Psoas muscle (tissue), 8 donors: ENCODE results near the gene VIM. TPM values are rescaled to one million over a fixed set of nuclear protein-coding genes. Genes with fewer than 3 reads are reported as not detected.
"Not testable (repeated sequence)": the region's sequence is repeated elsewhere in the genome, so short reads cannot be mapped to it uniquely, and the experiment has no call there.

Experiments
- ATAC-seq, 4 donors: fragments of 200-7000 bp; cut with Tn5 transposase; one replicate each; pipeline ENCODE4 v1.9.1; 2020; ENCODE audit warnings: moderate library complexity in 3 of 4, mild to moderate bottlenecking in 2 of 4
- DNase-seq, 2 donors: peaks; one replicate each; pipeline ENCODE4 v3.0.0-alpha.2; 2020
- H3K27ac ChIP-seq: fragments of 200-600 bp; one replicate; pipeline ENCODE4 v1.8.0; 2022
- H3K27me3 ChIP-seq, 3 donors: fragments of 200-600 bp in 1 of 3; one replicate each; pipeline versions ENCODE4 v1.6.1 to v1.8.0; 2013 to 2022; ENCODE audit warnings: low read length in 2 of 3, mild to moderate bottlenecking in 2 of 3, moderate library complexity in 1 of 3; ENCODE audit not compliant: insufficient read depth in 3 of 3
- H3K36me3 ChIP-seq, 2 donors: fragments of 200-600 bp in 1 of 2; one replicate each; pipeline versions ENCODE4 v1.6.1 to v1.8.0; 2013 to 2022; ENCODE audit warnings: low read depth in 1 of 2, mild to moderate bottlenecking in 1 of 2, moderate library complexity in 1 of 2; ENCODE audit not compliant: insufficient read depth in 1 of 2
- H3K4me1 ChIP-seq: fragments of 200-600 bp; one replicate; pipeline ENCODE4 v1.8.0; 2022
- H3K4me3 ChIP-seq: fragments of 200-600 bp; one replicate; pipeline ENCODE4 v1.8.0; 2022; ENCODE audit warnings: mild to moderate bottlenecking
- H3K9me3 ChIP-seq: fragments of 200-600 bp; one replicate; pipeline ENCODE4 v1.8.0; 2022
- WGBS, 3 donors: extraction: QIAGEN DNeasy Blood & Tissue Kit; methylation state at CpG; one replicate each; pipeline versions ENCODE4 v1.1.6 to v1.1.7; 2013; 5-methylcytosine and 5-hydroxymethylcytosine counted together
- intact Hi-C, 2 donors: fragments of 100-400 bp; cut with DNase I; formaldehyde crosslinking; loops; one replicate each; pipeline versions ENCODE4 v1.11.0 to v1.14.2; 2022
- polyA plus RNA-seq, 3 donors: library from polyadenylated mRNA; stranded (reverse); fragments of 200-250 nt; gene quantifications; one replicate each; pipeline ENCODE4 v1.2.3, GENCODE V29; 2013
- total RNA-seq, 4 donors: library from RNA; stranded (reverse); fragmentation: NEBNext Ultra II Directional in 2 of 4; extraction: Animal tissue kit (Norgen Biotek cat#: 25700) in 2 of 4; gene quantifications; one replicate each; pipeline versions ENCODE4 v1.2.1 to v1.2.4, GENCODE V29; 2021 to 2023
- TF ChIP-seq, protein P1 (sequence below): fragments of 200-600 bp; IDR thresholded peaks from one replicate; pipeline ENCODE4 v1.8.0; 2022; ENCODE audit warnings: antibody characterized with exemption
- donor health status: healthy with polysubstance abuse.
- donor health status: DM: no; HTN: no; CAD: no; lungs with moderate emphysema.
- donor health status: Bipolar disorder and iron deficiency.
- donor health status: healthy.
- donor health status: DM: yes; HTN: yes; CAD: no.
- donor health status: DM: no; HTN: no; CAD: no.
- donor health status: DM: no; HTN: no; CAD: no.
- donor health status: DM: yes; HTN: yes; CAD: no.

Gene VIM
- total and polyA plus RNA-seq, 7 donors, result 126 to 443 (median 197) TPM

GRCh38 chr10:17262502-17262901, 34.5 kb downstream of the VIM start:
- Histone ChIP-seq H3K27ac (no peak overlapping the region), H3K4me1 (no peaks in the 10 kb centered on the region), H3K36me3 (no peaks in the 10 kb centered on the region), H3K27me3 (no peaks in the 10 kb centered on the region), H3K4me3 (no peak overlapping the region), H3K9me3 (peaks cover 19% of the 10 kb centered on the region)
- ATAC-seq (no peak), DNase-seq (no peak)
- intact Hi-C loops, result no loop called here
- WGBS, 3 donors, result 90 to 95% (median 92%) methylated on average over 4 of the region's 4 CpGs
- TF ChIP-seq, protein P1, sequence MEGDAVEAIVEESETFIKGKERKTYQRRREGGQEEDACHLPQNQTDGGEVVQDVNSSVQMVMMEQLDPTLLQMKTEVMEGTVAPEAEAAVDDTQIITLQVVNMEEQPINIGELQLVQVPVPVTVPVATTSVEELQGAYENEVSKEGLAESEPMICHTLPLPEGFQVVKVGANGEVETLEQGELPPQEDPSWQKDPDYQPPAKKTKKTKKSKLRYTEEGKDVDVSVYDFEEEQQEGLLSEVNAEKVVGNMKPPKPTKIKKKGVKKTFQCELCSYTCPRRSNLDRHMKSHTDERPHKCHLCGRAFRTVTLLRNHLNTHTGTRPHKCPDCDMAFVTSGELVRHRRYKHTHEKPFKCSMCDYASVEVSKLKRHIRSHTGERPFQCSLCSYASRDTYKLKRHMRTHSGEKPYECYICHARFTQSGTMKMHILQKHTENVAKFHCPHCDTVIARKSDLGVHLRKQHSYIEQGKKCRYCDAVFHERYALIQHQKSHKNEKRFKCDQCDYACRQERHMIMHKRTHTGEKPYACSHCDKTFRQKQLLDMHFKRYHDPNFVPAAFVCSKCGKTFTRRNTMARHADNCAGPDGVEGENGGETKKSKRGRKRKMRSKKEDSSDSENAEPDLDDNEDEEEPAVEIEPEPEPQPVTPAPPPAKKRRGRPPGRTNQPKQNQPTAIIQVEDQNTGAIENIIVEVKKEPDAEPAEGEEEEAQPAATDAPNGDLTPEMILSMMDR, result no peak

DNA sequence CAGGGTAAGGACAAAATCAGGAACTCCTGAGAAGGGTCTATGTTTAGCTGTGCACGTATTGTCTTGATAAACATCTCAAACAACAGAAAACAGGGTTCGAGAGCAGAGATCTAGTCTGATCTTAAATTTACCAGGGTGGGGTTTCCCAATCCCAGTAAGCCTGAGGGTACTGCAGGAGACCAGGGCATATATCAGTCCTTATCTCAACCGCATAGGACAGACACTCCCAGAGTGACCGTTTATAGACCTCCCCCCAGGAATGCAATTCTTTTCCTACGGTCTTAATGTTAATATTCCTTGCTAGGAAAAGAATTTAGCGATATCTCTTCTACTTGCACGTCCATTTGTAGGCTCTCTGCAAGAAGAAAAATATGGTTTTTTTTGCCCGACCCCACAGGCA, 35.5 kb downstream of the VIM start:
- WGBS, 3 donors, result 89 to 94% (median 93%) methylated on average over 8 of the region's 8 CpGs
- intact Hi-C loops, result no loop called here
- no peaks in the 10 kb centered on the region for H3K36me3 ChIP-seq
- ATAC-seq (no peak), DNase-seq (no peak)
- no peak overlapping the region for H3K27ac ChIP-seq
- no peak overlapping the region for H3K4me3 ChIP-seq
- TF ChIP-seq, protein P1, result no peak
- H3K4me1 ChIP-seq, result no peaks in the 10 kb centered on the region
- no peaks in the 10 kb centered on the region for H3K27me3 ChIP-seq
- peaks cover 19% of the 10 kb centered on the region for H3K9me3 ChIP-seq

GRCh38 chr10:17265468-17265867, 37.4 kb downstream of the VIM start:
- Histone ChIP-seq H3K4me1 (no peaks in the 10 kb centered on the region), H3K4me3 (no peak overlapping the region), H3K27ac (no peak overlapping the region), H3K9me3 (peaks cover 19% of the 10 kb centered on the region), H3K27me3 (no peaks in the 10 kb centered on the region), H3K36me3 (no peaks in the 10 kb centered on the region)
- no peak for DNase-seq
- intact Hi-C loops, result no loop called here
- ATAC-seq, result no peak
- WGBS, 3 donors, result 57 to 84% (median 82%) methylated on average over 2 of the region's 2 CpGs
- TF ChIP-seq, protein P1, result no peak

GRCh38 chr10:17266549-17266948, 38.5 kb downstream of the VIM start:
- WGBS, 3 donors, result 86 to 95% (median 88%) methylated on average over 6 of the region's 6 CpGs
- H3K27me3 ChIP-seq, H3K4me1 ChIP-seq, DNase-seq, H3K36me3 ChIP-seq, H3K27ac ChIP-seq, ATAC-seq, intact Hi-C loops, H3K4me3 ChIP-seq: not testable (repeated sequence)
- H3K9me3 ChIP-seq, result peaks cover 19% of the 10 kb centered on the region

DNA sequence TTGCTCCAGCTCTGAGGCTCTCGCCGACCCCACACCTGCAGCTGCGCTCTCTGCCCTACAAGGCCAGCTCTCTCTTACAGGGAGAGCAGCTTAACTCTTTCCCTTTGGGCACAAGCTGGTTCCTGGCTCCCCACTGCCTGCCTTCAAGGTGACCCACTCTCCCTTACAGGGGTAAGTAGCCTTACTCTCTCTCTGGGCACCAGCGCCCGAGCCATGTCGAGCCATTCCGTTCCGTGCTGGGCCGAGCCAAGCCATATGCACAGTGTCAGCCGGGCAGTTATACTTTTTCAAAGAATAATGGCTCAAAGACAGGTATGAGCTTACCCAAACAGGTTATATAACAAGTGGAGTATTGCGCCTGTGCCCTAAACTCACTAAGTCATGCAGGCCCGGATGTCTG, 44.6 kb downstream of the VIM start:
- Histone ChIP-seq H3K36me3 (no peaks in the 10 kb centered on the region), H3K27ac (no peak overlapping the region), H3K4me3 (no peak overlapping the region), H3K27me3 (peaks cover 0 to 3% (median 0%) of the 10 kb centered on the region in 3 donors), H3K4me1 (no peaks in the 10 kb centered on the region), H3K9me3 (no peaks in the 10 kb centered on the region)
- TF ChIP-seq, protein P1, result no peak
- 92 to 93% (median 92%) methylated on average over 12 of the region's 12 CpGs for WGBS, 3 donors
- intact Hi-C loops, result no loop called here
- ATAC-seq, result no peak
- no peak for DNase-seq
